Liver (tissue), 9 donors: ENCODE results near the gene SH3RF3. TPM values are rescaled to one million over a fixed set of nuclear protein-coding genes. Genes with fewer than 3 reads are reported as not detected.
"Not testable (repeated sequence)": the region's sequence is repeated elsewhere in the genome, so short reads cannot be mapped to it uniquely, and the experiment has no call there.

Source experiments
- DNase-seq: peaks from one replicate; pipeline ENCODE4 v3.0.0-alpha.2; 2017; ENCODE audit warnings: low spot score
- H3K27ac ChIP-seq, 2 donors: one replicate each; pipeline ENCODE4 v1.7.0; 2013; ENCODE audit warnings: inconsistent platforms in 2 of 2, low read length in 2 of 2, control low read depth in 1 of 2, low read depth in 1 of 2, mild to moderate bottlenecking in 1 of 2
- H3K27me3 ChIP-seq, 4 donors: one replicate each; pipeline versions ENCODE4 v1.6.1 to v1.7.0; 2013; ENCODE audit warnings: low read length in 3 of 4, inconsistent platforms in 1 of 4, mild to moderate bottlenecking in 1 of 4, moderate library complexity in 1 of 4; ENCODE audit not compliant: control insufficient read depth in 4 of 4, insufficient read depth in 4 of 4
- H3K36me3 ChIP-seq, 4 donors: one replicate each; pipeline versions ENCODE4 v1.6.1 to v1.7.0; 2013; ENCODE audit warnings: low read length in 3 of 4, mild to moderate bottlenecking in 3 of 4, low read depth in 1 of 4, moderate library complexity in 1 of 4; ENCODE audit not compliant: control insufficient read depth in 4 of 4, insufficient read depth in 3 of 4
- H3K4me1 ChIP-seq, 4 donors: one replicate each; pipeline versions ENCODE4 v1.6.1 to v1.7.0; 2013; ENCODE audit warnings: low read length in 3 of 4, mild to moderate bottlenecking in 3 of 4, moderate library complexity in 1 of 4; ENCODE audit not compliant: control insufficient read depth in 4 of 4, insufficient read depth in 4 of 4
- H3K4me3 ChIP-seq, 3 donors: one replicate each; pipeline versions ENCODE4 v1.6.1 to v1.7.0; 2013; ENCODE audit warnings: low read length in 3 of 3, control low read depth in 1 of 3, low read depth in 1 of 3, mild to moderate bottlenecking in 1 of 3
- H3K9ac ChIP-seq, 2 donors: one replicate each; pipeline ENCODE4 v1.7.0; 2013; ENCODE audit warnings: low read length in 2 of 2, mild to moderate bottlenecking in 2 of 2, moderate library complexity in 2 of 2, control low read depth in 1 of 2, low read depth in 1 of 2
- H3K9me3 ChIP-seq, 4 donors: one replicate each; pipeline versions ENCODE4 v1.6.1 to v1.7.0; 2013; ENCODE audit warnings: low read length in 3 of 4; ENCODE audit not compliant: control insufficient read depth in 4 of 4
- CTCF ChIP-seq: fragments of 150-350 bp; IDR thresholded peaks from 2 replicates; pipeline ENCODE4 v1.5.1; 2017; ENCODE audit warnings: improper control_type of control experiment, low read depth, low read length; ENCODE audit not compliant: missing input control
- EGR1 ChIP-seq, 2 donors: IDR thresholded peaks; 2 replicates each; pipeline ENCODE4 v1.6.1; 2016 to 2018; ENCODE audit warnings: antibody characterized with exemption in 2 of 2, low read depth in 2 of 2
- FOXA2 ChIP-seq: IDR thresholded peaks from 2 replicates; pipeline ENCODE4 v1.6.1; 2016; ENCODE audit warnings: antibody characterized with exemption
- HNF4G ChIP-seq: IDR thresholded peaks from 2 replicates; pipeline ENCODE4 v1.6.1; 2016; ENCODE audit warnings: antibody characterized with exemption
- JUND ChIP-seq, 2 donors: IDR thresholded peaks; 2 replicates each; pipeline ENCODE4 v1.6.1; 2016; ENCODE audit warnings: antibody characterized with exemption in 2 of 2
- NR2F2 ChIP-seq: IDR thresholded peaks from 2 replicates; pipeline ENCODE4 v1.6.1; 2016; ENCODE audit warnings: antibody characterized with exemption
- RAD21 ChIP-seq, 2 donors: IDR thresholded peaks; 2 replicates each; pipeline ENCODE4 v1.6.1; 2016; ENCODE audit warnings: antibody characterized with exemption in 2 of 2, mild to moderate bottlenecking in 2 of 2
- REST ChIP-seq: IDR thresholded peaks from 2 replicates; pipeline ENCODE4 v1.6.1; 2016; ENCODE audit warnings: antibody characterized with exemption, mild to moderate bottlenecking
- RXRA ChIP-seq, 2 donors: IDR thresholded peaks; 2 replicates each; pipeline ENCODE4 v1.6.1; 2017 to 2018; ENCODE audit warnings: antibody characterized with exemption in 2 of 2, mild to moderate bottlenecking in 1 of 2
- ZBTB33 ChIP-seq: IDR thresholded peaks from 2 replicates; pipeline ENCODE4 v1.6.1; 2016; ENCODE audit warnings: antibody characterized with exemption
- WGBS: extraction: QIAGEN DNeasy Blood & Tissue Kit; methylation state at CpG from one replicate; pipeline ENCODE4 v1.1.7; 2013; 5-methylcytosine and 5-hydroxymethylcytosine counted together
- polyA plus RNA-seq, 2 donors: library from polyadenylated mRNA; stranded (reverse) in 1 of 2; unstranded in 1 of 2; fragments of 200-250 nt in 1 of 2; fragments of >200 nt in 1 of 2; fragmentation: Nextera tagmentation in 1 of 2; extraction: Ambion mirVana in 1 of 2; gene quantifications; one replicate each; pipeline versions ENCODE4 v1.2.1 to v1.2.3, GENCODE V29; 2013 to 2015
- total RNA-seq, 2 donors: library from RNA; depleted of rRNA; stranded (reverse); fragments of >200 nt; gene quantifications; one replicate each; pipeline ENCODE4 v1.2.3, GENCODE V29; 2014
- TF ChIP-seq, protein P1 (sequence below): IDR thresholded peaks from 2 replicates; pipeline ENCODE4 v1.6.1; 2016; ENCODE audit warnings: antibody characterized with exemption
- donor health status: healthy.
- donor health status: healthy.
- donor health status: healthy.
- donor health status: healthy.
- donor health status: healthy.

Gene SH3RF3
- total and polyA plus RNA-seq, 4 donors: 0.11 to 1.0 (median 0.54) TPM

DNA sequence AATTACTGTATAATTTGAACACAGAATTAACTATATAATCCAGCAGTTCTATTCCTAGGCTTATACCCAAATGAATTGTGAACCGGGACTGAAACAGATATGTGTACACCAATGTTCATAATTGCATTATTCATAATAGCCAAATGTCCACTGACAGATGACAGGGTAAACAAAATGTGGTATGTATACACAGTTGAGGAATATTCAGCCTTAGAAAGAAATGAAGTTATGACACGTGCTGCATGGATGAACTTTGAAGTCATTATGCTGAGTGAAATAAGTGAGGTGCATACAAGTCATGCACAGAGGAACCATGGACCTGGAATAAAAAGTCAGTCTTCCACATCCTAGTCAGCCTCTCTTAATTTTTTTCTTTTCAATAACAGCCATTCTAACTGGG, 91.9 kb downstream of the SH3RF3 start:
- no peaks in the 10 kb centered on the region for H3K9me3 ChIP-seq
- DNase-seq: no peak
- no peak overlapping the region for H3K27ac ChIP-seq
- peaks cover 2 to 23% (median 12%) of the 10 kb centered on the region in 4 donors for H3K4me1 ChIP-seq
- 92% methylated on average over 2 of the region's 2 CpGs for whole genome bisulfite sequencing
- no peak for TF ChIP-seq FOXA2
- TF ChIP-seq, protein P1, sequence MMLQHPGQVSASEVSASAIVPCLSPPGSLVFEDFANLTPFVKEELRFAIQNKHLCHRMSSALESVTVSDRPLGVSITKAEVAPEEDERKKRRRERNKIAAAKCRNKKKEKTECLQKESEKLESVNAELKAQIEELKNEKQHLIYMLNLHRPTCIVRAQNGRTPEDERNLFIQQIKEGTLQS: no peak
- TF ChIP-seq RXRA (IDR thresholded peaks at IDR 0.05): no peak
- no peak for TF ChIP-seq EGR1 (IDR thresholded peaks at IDR 0.05; ENCODE audit: low read depth in 2 of 2)
- no peak overlapping the region for H3K9ac ChIP-seq
- H3K4me3 ChIP-seq: no peak overlapping the region
- no peaks in the 10 kb centered on the region for H3K27me3 ChIP-seq
- no peaks in the 10 kb centered on the region for H3K36me3 ChIP-seq

- not testable (repeated sequence) for H3K27me3 ChIP-seq, DNase-seq, H3K36me3 ChIP-seq, H3K9me3 ChIP-seq, H3K4me3 ChIP-seq, H3K9ac ChIP-seq, H3K27ac ChIP-seq
- 96% methylated on average over 9 of the region's 9 CpGs for WGBS
- H3K4me1 ChIP-seq: peaks cover 4 to 24% (median 15%) of the 10 kb centered on the region in 4 donors
Measured at GRCh38 chr2:109221316-109221715, 92.3 kb downstream of the SH3RF3 start.

DNA sequence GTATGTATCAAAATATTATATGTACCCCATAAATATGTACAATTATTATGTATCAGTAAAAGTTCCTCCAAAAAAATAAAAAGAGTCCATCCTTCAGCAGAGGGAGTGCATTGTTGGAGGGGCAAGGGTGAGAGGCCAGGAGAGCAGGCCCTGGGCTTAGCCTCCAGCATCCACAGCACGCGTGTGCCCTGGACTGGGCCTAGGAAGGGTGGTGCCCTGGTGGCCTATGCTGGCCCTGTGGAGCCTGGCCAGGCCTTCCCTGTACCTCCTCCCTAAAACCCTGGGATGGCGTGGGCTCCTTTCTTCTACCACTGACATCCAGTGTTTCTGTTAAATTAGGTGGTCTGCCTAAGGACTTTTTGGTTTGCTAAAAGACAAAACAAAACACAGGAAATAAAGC, 93.4 kb downstream of the SH3RF3 start:
- TF ChIP-seq HNF4G: no peak
- TF ChIP-seq ZBTB33: no peak
- no peak for TF ChIP-seq REST
- no peak for TF ChIP-seq CTCF
- no peak for TF ChIP-seq RXRA (IDR thresholded peaks at IDR 0.05)
- no peak for TF ChIP-seq RAD21 (IDR thresholded peaks at IDR 0.05)
- TF ChIP-seq JUND (IDR thresholded peaks at IDR 0.05): no peak
- no peak for TF ChIP-seq NR2F2
- H3K36me3 ChIP-seq: no peaks in the 10 kb centered on the region
- H3K9ac ChIP-seq: no peak overlapping the region
- no peaks in the 10 kb centered on the region for H3K27me3 ChIP-seq
- peaks cover 4 to 28% (median 16%) of the 10 kb centered on the region in 4 donors for H3K4me1 ChIP-seq
- WGBS: 97% methylated on average over 3 of the region's 3 CpGs
- no peak for DNase-seq
- H3K9me3 ChIP-seq: no peaks in the 10 kb centered on the region
- no peak overlapping the region for H3K4me3 ChIP-seq
- H3K27ac ChIP-seq: no peak overlapping the region
